Hair follicle dermal papilla cell (primary cell): ENCODE results near the gene KIAA0825. TPM values are rescaled to one million over a fixed set of nuclear protein-coding genes. Genes with fewer than 3 reads are reported as not detected.

Experiments used
- total RNA-seq: library from RNA; depleted of rRNA; stranded (reverse); fragments of >200 nt; gene quantifications from 2 replicates; pipeline ENCODE4 v1.2.3, GENCODE V29; 2012

KIAA0825 gene, protein sequence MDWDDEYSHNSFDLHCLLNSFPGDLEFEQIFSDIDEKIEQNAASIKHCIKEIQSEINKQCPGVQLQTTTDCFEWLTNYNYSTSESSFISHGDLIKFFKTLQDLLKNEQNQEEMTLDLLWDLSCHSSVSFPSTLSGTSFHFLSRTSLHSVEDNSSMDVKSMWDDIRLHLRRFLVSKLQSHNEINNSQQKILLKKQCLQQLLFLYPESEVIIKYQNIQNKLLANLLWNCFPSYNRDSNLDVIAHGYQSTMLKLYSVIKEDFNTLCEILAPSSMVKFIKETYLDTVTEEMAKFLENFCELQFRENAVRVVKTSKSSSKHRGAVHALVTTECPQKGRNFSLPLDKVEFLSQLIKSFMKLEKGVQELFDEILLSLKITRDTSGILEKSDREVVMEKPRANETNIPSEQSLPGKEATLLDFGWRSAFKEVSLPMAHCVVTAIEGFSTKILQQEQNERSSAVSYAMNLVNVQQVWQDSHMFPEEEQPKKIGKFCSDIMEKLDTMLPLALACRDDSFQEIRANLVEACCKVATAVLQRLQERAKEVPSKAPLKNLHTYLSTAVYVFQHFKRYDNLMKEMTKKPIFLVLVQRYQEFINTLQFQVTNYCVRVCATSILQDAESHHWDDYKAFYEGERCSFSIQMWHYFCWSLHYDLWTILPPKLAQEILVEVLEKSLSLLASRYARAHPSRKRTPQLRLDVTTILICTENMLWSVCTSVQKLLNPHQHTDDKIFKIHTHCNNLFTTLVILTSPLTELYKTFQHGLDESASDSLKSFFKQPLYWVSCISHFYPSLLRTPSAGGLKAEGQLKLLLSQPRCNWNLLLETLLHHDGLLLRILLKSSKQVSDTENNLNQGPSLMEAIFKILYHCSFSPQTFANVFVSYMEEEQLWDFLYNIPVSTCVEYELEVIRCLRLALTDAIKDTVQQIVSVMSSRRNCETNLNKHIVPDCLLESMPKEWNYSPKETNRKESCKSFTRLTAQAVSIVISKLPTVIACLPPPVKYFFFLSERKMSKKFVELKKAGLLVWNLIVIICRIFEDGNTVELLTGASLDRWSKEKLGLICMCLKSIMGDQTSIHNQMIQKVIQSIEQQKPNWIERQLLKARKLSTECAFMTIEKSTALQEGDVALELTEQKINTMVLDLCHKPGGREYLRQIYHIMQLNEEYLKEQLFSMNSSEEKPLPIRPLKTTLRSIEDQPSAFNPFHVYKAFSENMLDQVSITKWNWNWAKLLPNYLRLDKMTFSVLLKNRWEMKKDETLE (N-terminal part only)
- total RNA-seq: 8.4 and 12.3 TPM in 2 replicates

DNA sequence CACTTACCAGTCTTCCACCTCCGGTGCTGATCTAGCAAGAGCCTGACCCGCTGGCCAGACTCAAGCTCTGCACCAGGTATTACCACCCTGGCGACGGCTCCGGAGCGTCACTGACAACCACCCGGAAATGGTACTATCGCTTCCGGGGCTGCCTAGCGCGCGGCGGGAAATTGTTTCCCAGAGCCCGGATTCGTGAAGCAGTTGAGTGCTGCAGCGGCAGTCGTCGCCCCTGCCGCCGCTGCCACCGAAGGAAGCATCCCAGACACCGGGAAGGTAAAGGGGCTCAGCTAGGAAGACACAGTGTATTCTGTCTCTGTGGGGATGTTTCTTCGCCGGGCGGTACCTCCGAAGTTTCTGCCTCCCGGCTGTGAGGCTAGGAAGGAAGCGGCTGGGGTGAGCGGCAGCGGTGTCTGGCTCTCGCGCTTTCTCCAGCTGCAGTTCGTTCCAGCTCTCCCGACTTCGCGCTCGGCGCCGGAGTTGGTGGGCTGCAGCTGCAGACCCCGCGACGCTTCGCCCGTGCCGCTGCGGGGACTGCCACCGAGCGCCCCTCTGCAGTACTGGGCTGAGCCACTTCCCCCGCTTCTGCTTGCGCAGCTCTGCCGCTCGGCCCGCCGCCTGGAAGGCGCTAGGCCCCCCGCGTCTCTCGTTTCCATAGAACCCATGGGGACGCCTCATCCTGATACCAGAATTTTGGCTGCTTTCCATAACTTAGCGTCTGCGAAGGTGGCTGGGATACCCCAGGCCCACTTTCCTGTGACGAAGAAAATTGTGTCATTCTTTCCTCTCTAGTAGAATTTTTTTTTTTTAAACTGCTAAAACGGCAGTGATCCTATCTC is at the start of gene KIAA0825, which contains the start of gene SLF1:
Gene KIAA0825 (minus strand): TSS at position 112 of the 836 bp plus-strand sequence. CDS start 81,478 bp downstream, outside the sequence.
Gene SLF1 (plus strand): TSS at position 177 of the 836 bp plus-strand sequence. CDS start 10,142 bp downstream, outside the sequence.

Other genes starting within 250 kb of the KIAA0825 start
- gene SLF1, start 65 bp upstream of the KIAA0825 start, total RNA-seq: 3.4 and 4.4 TPM in 2 replicates